Heart left ventricle (tissue), 13 donors: Measurements from ENCODE around the gene CAP1.

Experiments used
- POLR2A ChIP-seq, 2 donors: fragments of 450-650 bp; IDR thresholded peaks; one replicate each; pipeline ENCODE4 v1.6.1; 2017; ENCODE audit warnings: antibody characterized with exemption in 2 of 2, mild to moderate bottlenecking in 2 of 2, moderate library complexity in 2 of 2
- TF ChIP-seq, protein P1 (sequence below), 12 donors: fragments of 200-600 bp; sonication (generic) in 4 of 12; IDR thresholded peaks; one replicate each; pipeline versions ENCODE4 v1.5.0 to v1.8.0; 2018 to 2022; ENCODE audit warnings: antibody characterized with exemption in 12 of 12, mild to moderate bottlenecking in 5 of 12
- donor health status: ischemic (EF 13 %, LVEDD 7.1; RV severe dilation, severe dysfunction).
- donor health status: DM: no; HTN: yes; CAD: no.
- donor health status: DM: no; HTN: no; CAD: no.
- donor health status: ischemic (EF 25% LVEDD 6.9; RV normal size, moderate dysfunction).
- donor health status: ischemic (EF 25% LVEDD 5.7; RV mildly dilated, moderate dysfunction).
- donor health status: ischemic (EF 35%, LVEDD 5.7; RV mildly dilated, moderate dysfunction).
- donor health status: nonischemic (EF 11% LVEDD 7.7; RV severe dilation, severe dysfunction).
- donor health status: DM: yes; HTN: yes; CAD: no.
- donor health status: PGD.
- donor health status: ischemic (EF 29% LVEDD 5.4; RV normal size, mild dysfunction).
- donor health status: nonischemic (EF 23%, LVEDD 6.1; RV moderate dilation, normal function).

DNA sequence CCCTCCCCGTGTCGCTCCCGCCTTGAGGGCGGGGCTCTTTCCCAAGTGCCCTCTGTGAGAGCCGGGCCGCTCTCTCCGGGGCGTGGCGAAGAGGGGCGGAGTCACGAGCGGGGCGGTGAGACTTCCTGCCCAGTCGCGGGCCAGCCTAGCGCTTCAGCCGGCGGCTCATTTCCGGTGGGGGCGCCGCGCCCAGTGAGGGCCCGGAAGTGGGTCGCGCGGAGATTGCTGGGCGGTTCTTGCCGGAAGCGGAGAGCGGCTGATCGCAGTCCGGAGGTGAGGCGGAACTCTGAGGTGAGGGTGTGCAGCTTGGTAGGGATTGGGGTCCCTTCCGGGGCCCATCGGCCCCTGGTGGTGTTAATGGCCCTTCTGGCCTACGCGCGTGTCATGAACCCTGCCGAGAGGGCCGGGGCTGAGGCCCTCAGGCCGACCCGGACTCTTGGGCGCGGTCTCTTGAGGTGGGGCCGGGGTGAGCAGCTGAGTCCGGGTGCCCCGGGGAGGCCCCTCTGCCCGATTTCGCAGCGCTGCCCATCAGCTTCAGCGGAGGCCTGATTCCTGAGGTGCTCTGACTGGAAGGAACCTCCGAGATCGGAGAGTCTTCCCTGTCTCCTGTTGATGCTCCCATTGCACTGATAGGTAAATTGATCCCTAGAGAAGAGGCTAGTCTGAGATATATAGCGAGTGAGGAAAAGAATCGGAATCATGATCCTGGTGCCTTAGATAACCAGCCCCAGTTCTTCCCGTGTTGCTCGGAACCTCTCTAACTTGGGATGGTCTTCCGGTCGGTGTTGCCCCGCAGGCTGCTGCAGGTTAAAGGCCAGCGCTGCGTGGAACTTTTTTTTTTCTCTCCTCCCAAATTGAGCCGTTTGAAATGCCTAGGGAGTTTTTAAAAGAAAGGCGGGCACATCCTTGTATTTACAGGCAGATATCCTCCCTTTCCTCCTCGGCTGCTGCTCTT lies at the start of gene CAP1:
- TF ChIP-seq, protein P1, sequence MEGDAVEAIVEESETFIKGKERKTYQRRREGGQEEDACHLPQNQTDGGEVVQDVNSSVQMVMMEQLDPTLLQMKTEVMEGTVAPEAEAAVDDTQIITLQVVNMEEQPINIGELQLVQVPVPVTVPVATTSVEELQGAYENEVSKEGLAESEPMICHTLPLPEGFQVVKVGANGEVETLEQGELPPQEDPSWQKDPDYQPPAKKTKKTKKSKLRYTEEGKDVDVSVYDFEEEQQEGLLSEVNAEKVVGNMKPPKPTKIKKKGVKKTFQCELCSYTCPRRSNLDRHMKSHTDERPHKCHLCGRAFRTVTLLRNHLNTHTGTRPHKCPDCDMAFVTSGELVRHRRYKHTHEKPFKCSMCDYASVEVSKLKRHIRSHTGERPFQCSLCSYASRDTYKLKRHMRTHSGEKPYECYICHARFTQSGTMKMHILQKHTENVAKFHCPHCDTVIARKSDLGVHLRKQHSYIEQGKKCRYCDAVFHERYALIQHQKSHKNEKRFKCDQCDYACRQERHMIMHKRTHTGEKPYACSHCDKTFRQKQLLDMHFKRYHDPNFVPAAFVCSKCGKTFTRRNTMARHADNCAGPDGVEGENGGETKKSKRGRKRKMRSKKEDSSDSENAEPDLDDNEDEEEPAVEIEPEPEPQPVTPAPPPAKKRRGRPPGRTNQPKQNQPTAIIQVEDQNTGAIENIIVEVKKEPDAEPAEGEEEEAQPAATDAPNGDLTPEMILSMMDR (IDR thresholded peaks at IDR 0.05), result peak in 2 of 12 donors; percentile 2 to 12
- TF ChIP-seq POLR2A (IDR thresholded peaks at IDR 0.05), result no peak
